H1 (cell line): ENCODE results near the gene MSI2. TPM values are rescaled to one million over a fixed set of nuclear protein-coding genes. Genes with fewer than 3 reads are reported as not detected.

Experiments used
- CEBPB ChIP-seq: IDR thresholded peaks from 2 replicates; pipeline ENCODE4 v1.6.1; 2012; ENCODE audit warnings: low read depth, low read length
- KDM4A ChIP-seq: IDR thresholded peaks from one replicate; pipeline ENCODE4 v1.7.1; 2012; ENCODE audit warnings: low read depth, mild to moderate bottlenecking, moderate library complexity, low read length, inconsistent platforms; ENCODE audit not compliant: severe bottlenecking
- KDM5A ChIP-seq: fragments of 200-600 bp; IDR thresholded peaks from 2 replicates; pipeline ENCODE4 v1.7.1; 2012; ENCODE audit warnings: mild to moderate bottlenecking, low read length, inconsistent platforms, mixed read lengths
- polyA plus RNA-seq, 7 experiments: library from polyadenylated mRNA; depleted of rRNA in 3 of 7; stranded (reverse) in 5 of 7; unstranded in 2 of 7; fragments of >200 nt in 5 of 7; fragments of 200-250 nt in 2 of 7; gene quantifications; 1 replicate in 5 of 7; 2 replicates in 1 of 7; 4 replicates in 1 of 7; pipeline versions ENCODE4 v1.2.1 to v1.2.3, GENCODE V29; 2011 to 2013; ENCODE audit warnings: missing spikeins in 2 of 7, mixed read lengths in 2 of 7
- total RNA-seq: library from RNA; stranded (reverse); fragmentation: NEBNext Ultra II Directional; extraction: Animal tissue kit (Norgen Biotek cat#: 25700); gene quantifications from 2 replicates; pipeline ENCODE4 v1.2.1, GENCODE V29; 2021
- TF ChIP-seq, protein P1 (sequence below): fragments of 300-600 bp; sonication (generic); IDR thresholded peaks from 2 replicates; pipeline ENCODE4 v1.7.1; 2012; ENCODE audit warnings: low read length, moderate library complexity, mild to moderate bottlenecking, inconsistent platforms; ENCODE audit not compliant: insufficient replicate concordance

The MSI2 gene
- total and polyA plus RNA-seq, 2 of the 8 experiments (the other 6 are each of a cell fraction or from before 2014, with no cell fraction given): 36.7 to 80.6 TPM

DNA sequence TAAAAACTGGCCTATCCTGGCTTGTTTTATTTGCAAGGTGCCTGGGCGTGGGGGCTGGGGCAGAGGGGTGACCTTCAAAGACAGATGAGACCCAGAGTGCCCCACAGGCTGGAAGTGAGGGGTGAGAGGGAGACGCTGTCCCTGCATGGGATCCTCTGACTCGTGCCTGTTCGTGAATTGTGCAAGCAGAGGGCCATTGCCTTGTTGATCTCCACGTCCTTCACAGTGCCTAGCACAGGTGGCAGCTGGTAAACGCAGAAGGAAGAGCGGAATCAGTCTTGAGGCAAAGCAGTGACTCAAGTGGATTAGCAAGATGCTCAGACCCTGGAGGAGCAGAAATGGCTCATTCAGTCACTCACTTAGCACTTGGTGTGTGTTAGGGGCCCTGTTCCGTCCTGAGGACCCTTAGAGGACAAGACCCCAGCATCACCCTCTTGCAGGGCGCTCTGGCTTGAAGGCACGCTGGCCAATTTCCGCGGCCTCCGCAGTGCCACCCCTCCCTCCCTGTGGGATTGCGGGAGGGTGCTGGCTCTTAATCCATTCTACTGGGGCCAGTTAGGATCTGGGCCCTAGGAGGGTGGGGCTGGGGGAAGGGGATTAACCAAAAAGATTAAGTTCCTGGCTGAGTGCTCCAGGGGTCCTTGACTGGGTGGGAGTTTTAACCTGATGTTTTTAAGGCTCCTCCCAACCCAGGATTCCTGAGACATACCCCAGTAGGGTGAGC, 337.6 kb downstream of the MSI2 start (continued):
- TF ChIP-seq, protein P1, sequence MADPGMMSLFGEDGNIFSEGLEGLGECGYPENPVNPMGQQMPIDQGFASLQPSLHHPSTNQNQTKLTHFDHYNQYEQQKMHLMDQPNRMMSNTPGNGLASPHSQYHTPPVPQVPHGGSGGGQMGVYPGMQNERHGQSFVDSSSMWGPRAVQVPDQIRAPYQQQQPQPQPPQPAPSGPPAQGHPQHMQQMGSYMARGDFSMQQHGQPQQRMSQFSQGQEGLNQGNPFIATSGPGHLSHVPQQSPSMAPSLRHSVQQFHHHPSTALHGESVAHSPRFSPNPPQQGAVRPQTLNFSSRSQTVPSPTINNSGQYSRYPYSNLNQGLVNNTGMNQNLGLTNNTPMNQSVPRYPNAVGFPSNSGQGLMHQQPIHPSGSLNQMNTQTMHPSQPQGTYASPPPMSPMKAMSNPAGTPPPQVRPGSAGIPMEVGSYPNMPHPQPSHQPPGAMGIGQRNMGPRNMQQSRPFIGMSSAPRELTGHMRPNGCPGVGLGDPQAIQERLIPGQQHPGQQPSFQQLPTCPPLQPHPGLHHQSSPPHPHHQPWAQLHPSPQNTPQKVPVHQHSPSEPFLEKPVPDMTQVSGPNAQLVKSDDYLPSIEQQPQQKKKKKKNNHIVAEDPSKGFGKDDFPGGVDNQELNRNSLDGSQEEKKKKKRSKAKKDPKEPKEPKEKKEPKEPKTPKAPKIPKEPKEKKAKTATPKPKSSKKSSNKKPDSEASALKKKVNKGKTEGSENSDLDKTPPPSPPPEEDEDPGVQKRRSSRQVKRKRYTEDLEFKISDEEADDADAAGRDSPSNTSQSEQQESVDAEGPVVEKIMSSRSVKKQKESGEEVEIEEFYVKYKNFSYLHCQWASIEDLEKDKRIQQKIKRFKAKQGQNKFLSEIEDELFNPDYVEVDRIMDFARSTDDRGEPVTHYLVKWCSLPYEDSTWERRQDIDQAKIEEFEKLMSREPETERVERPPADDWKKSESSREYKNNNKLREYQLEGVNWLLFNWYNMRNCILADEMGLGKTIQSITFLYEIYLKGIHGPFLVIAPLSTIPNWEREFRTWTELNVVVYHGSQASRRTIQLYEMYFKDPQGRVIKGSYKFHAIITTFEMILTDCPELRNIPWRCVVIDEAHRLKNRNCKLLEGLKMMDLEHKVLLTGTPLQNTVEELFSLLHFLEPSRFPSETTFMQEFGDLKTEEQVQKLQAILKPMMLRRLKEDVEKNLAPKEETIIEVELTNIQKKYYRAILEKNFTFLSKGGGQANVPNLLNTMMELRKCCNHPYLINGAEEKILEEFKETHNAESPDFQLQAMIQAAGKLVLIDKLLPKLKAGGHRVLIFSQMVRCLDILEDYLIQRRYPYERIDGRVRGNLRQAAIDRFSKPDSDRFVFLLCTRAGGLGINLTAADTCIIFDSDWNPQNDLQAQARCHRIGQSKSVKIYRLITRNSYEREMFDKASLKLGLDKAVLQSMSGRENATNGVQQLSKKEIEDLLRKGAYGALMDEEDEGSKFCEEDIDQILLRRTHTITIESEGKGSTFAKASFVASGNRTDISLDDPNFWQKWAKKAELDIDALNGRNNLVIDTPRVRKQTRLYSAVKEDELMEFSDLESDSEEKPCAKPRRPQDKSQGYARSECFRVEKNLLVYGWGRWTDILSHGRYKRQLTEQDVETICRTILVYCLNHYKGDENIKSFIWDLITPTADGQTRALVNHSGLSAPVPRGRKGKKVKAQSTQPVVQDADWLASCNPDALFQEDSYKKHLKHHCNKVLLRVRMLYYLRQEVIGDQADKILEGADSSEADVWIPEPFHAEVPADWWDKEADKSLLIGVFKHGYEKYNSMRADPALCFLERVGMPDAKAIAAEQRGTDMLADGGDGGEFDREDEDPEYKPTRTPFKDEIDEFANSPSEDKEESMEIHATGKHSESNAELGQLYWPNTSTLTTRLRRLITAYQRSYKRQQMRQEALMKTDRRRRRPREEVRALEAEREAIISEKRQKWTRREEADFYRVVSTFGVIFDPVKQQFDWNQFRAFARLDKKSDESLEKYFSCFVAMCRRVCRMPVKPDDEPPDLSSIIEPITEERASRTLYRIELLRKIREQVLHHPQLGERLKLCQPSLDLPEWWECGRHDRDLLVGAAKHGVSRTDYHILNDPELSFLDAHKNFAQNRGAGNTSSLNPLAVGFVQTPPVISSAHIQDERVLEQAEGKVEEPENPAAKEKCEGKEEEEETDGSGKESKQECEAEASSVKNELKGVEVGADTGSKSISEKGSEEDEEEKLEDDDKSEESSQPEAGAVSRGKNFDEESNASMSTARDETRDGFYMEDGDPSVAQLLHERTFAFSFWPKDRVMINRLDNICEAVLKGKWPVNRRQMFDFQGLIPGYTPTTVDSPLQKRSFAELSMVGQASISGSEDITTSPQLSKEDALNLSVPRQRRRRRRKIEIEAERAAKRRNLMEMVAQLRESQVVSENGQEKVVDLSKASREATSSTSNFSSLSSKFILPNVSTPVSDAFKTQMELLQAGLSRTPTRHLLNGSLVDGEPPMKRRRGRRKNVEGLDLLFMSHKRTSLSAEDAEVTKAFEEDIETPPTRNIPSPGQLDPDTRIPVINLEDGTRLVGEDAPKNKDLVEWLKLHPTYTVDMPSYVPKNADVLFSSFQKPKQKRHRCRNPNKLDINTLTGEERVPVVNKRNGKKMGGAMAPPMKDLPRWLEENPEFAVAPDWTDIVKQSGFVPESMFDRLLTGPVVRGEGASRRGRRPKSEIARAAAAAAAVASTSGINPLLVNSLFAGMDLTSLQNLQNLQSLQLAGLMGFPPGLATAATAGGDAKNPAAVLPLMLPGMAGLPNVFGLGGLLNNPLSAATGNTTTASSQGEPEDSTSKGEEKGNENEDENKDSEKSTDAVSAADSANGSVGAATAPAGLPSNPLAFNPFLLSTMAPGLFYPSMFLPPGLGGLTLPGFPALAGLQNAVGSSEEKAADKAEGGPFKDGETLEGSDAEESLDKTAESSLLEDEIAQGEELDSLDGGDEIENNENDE: no peak
- TF ChIP-seq CEBPB: no peak
- TF ChIP-seq KDM4A: no peak
- no peak for TF ChIP-seq KDM5A
